Measurements from ENCODE around the gene PRR19.

DNA sequence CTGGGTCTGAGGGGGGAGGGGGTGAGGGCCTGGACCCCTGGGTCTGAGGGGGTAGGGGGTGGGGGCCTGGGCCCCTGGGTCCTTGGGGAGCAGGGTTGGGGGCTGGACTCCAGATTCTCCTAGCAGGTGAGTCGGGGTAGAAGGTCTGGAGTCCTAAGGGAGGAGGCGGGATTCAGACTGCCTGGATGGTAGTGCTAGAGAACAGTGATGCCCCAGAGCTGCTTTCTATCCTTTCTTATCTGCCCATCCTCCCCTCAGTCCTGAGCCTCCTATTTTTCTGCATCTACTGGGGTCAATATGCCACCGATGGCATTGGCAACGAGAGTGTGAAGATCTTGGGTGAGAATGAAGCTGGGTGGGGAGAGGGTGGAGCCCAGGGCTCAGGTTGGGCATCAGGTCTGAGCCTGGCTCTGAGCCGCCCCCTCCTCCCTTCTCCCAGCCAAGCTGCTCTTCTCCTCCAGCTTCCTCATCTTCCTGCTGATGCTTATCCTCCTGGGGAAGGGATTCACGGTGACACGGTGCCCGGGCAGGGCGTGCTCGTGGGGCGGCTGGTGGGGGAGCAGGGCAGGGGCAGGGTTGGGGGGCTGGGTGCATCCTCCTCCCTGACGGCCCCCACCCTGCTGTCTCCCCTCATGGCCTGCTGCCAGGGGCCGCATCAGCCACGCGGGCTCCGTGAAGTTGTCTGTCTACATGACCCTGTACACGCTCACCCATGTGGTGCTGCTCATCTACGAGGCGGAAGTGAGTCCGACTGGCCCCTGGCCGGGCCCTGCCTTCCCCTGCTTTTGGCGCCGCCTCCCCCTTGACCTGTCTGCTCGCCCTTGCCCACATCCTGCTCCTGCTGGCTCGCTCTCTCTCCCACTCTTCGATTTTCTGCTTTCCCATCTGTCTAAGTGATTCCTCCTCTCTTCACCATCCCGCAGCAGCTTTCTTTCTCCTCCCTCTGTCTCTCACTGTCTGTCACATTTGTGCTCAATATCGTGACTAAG lies 14.6 kb downstream of the PRR19 start:
- TF ChIP-seq EZH2 (IDR thresholded peaks at IDR 0.05; ENCODE audit: low read length, unreplicated experiment) (no peak), EZH2phosphoT487 (IDR thresholded peaks at IDR 0.05; ENCODE audit: borderline replicate concordance, low read length) (no peak)
- TF ChIP-seq, protein P1, sequence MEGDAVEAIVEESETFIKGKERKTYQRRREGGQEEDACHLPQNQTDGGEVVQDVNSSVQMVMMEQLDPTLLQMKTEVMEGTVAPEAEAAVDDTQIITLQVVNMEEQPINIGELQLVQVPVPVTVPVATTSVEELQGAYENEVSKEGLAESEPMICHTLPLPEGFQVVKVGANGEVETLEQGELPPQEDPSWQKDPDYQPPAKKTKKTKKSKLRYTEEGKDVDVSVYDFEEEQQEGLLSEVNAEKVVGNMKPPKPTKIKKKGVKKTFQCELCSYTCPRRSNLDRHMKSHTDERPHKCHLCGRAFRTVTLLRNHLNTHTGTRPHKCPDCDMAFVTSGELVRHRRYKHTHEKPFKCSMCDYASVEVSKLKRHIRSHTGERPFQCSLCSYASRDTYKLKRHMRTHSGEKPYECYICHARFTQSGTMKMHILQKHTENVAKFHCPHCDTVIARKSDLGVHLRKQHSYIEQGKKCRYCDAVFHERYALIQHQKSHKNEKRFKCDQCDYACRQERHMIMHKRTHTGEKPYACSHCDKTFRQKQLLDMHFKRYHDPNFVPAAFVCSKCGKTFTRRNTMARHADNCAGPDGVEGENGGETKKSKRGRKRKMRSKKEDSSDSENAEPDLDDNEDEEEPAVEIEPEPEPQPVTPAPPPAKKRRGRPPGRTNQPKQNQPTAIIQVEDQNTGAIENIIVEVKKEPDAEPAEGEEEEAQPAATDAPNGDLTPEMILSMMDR (conservative IDR thresholded peaks at IDR 0.05; ENCODE audit: low read depth, low read length) = no peak

Data from PC-3 (cell line).